H1 (cell line): Measurements from ENCODE around the gene CYP46A1. TPM values are rescaled to one million over a fixed set of nuclear protein-coding genes. Genes with fewer than 3 reads are reported as not detected.

Experiments used
- CHD1 ChIP-seq: IDR thresholded peaks from 2 replicates; pipeline ENCODE4 v1.6.1; 2012; ENCODE audit warnings: low read depth, low read length, improper control_type of control experiment
- JUN ChIP-seq: IDR thresholded peaks from 2 replicates; pipeline ENCODE4 v1.6.1; 2011; ENCODE audit warnings: low read depth, mild to moderate bottlenecking, improper control_type of control experiment, low read length
- KDM1A ChIP-seq: fragments of 200-600, 300-600 bp; sonication (generic); IDR thresholded peaks from 2 replicates; pipeline ENCODE4 v1.7.1; 2016; ENCODE audit warnings: mild to moderate bottlenecking, low read length, borderline replicate concordance
- RNF2 ChIP-seq: fragments of 200-900, 300-1000 bp; sonication (generic); IDR thresholded peaks from 2 replicates; pipeline ENCODE4 v1.7.1; 2016; ENCODE audit warnings: borderline replicate concordance, low read depth, mild to moderate bottlenecking, antibody characterized with exemption, low read length; ENCODE audit not compliant: poor library complexity, severe bottlenecking; ENCODE audit errors: missing control alignments
- SIN3A ChIP-seq, 2 experiments: IDR thresholded peaks in 1 of 2; conservative IDR thresholded peaks in 1 of 2; 2 replicates each; pipeline ENCODE4 v1.6.1; 2011 to 2012; ENCODE audit warnings: low read length in 2 of 2, improper control_type of control experiment in 1 of 2, low read depth in 1 of 2, mild to moderate bottlenecking in 1 of 2
- SP1 ChIP-seq: IDR thresholded peaks from 2 replicates; pipeline ENCODE4 v1.6.1; 2011; ENCODE audit warnings: low read depth, low read length
- polyA plus RNA-seq, 7 experiments: library from polyadenylated mRNA; depleted of rRNA in 3 of 7; stranded (reverse) in 5 of 7; unstranded in 2 of 7; fragments of >200 nt in 5 of 7; fragments of 200-250 nt in 2 of 7; gene quantifications; 1 replicate in 5 of 7; 2 replicates in 1 of 7; 4 replicates in 1 of 7; pipeline versions ENCODE4 v1.2.1 to v1.2.3, GENCODE V29; 2011 to 2013; ENCODE audit warnings: missing spikeins in 2 of 7, mixed read lengths in 2 of 7
- total RNA-seq: library from RNA; stranded (reverse); fragmentation: NEBNext Ultra II Directional; extraction: Animal tissue kit (Norgen Biotek cat#: 25700); gene quantifications from 2 replicates; pipeline ENCODE4 v1.2.1, GENCODE V29; 2021
- TF ChIP-seq, protein P1 (sequence below): fragments of 300-600 bp; sonication (generic); IDR thresholded peaks from 2 replicates; pipeline ENCODE4 v1.7.1; 2012; ENCODE audit warnings: low read length, moderate library complexity, mild to moderate bottlenecking, inconsistent platforms; ENCODE audit not compliant: insufficient replicate concordance

Gene CYP46A1
- total and polyA plus RNA-seq, 2 of the 8 experiments (the other 6 are each of a cell fraction or from before 2014, with no cell fraction given): 0.41 to 1.3 TPM

DNA sequence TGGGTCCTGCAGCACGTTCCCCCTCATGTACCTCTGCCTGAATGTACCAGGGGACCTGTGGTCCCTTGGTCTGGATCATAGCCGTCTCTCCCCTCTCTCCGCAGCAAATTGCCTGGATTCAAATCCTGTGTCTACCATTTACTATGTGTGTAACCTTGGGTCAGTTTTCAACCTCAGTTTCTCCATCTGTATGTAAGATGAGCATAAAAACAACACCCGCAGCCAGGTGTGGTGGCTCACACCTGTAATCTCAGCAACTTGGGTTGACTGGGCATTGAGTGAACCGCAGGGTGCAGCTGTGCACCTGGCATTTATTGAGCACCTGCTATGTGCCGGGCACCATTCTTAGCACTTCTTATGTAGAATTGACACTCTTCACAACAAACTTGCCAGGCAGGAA is 14.1 kb downstream of the CYP46A1 start (continued):
- TF ChIP-seq, protein P1, sequence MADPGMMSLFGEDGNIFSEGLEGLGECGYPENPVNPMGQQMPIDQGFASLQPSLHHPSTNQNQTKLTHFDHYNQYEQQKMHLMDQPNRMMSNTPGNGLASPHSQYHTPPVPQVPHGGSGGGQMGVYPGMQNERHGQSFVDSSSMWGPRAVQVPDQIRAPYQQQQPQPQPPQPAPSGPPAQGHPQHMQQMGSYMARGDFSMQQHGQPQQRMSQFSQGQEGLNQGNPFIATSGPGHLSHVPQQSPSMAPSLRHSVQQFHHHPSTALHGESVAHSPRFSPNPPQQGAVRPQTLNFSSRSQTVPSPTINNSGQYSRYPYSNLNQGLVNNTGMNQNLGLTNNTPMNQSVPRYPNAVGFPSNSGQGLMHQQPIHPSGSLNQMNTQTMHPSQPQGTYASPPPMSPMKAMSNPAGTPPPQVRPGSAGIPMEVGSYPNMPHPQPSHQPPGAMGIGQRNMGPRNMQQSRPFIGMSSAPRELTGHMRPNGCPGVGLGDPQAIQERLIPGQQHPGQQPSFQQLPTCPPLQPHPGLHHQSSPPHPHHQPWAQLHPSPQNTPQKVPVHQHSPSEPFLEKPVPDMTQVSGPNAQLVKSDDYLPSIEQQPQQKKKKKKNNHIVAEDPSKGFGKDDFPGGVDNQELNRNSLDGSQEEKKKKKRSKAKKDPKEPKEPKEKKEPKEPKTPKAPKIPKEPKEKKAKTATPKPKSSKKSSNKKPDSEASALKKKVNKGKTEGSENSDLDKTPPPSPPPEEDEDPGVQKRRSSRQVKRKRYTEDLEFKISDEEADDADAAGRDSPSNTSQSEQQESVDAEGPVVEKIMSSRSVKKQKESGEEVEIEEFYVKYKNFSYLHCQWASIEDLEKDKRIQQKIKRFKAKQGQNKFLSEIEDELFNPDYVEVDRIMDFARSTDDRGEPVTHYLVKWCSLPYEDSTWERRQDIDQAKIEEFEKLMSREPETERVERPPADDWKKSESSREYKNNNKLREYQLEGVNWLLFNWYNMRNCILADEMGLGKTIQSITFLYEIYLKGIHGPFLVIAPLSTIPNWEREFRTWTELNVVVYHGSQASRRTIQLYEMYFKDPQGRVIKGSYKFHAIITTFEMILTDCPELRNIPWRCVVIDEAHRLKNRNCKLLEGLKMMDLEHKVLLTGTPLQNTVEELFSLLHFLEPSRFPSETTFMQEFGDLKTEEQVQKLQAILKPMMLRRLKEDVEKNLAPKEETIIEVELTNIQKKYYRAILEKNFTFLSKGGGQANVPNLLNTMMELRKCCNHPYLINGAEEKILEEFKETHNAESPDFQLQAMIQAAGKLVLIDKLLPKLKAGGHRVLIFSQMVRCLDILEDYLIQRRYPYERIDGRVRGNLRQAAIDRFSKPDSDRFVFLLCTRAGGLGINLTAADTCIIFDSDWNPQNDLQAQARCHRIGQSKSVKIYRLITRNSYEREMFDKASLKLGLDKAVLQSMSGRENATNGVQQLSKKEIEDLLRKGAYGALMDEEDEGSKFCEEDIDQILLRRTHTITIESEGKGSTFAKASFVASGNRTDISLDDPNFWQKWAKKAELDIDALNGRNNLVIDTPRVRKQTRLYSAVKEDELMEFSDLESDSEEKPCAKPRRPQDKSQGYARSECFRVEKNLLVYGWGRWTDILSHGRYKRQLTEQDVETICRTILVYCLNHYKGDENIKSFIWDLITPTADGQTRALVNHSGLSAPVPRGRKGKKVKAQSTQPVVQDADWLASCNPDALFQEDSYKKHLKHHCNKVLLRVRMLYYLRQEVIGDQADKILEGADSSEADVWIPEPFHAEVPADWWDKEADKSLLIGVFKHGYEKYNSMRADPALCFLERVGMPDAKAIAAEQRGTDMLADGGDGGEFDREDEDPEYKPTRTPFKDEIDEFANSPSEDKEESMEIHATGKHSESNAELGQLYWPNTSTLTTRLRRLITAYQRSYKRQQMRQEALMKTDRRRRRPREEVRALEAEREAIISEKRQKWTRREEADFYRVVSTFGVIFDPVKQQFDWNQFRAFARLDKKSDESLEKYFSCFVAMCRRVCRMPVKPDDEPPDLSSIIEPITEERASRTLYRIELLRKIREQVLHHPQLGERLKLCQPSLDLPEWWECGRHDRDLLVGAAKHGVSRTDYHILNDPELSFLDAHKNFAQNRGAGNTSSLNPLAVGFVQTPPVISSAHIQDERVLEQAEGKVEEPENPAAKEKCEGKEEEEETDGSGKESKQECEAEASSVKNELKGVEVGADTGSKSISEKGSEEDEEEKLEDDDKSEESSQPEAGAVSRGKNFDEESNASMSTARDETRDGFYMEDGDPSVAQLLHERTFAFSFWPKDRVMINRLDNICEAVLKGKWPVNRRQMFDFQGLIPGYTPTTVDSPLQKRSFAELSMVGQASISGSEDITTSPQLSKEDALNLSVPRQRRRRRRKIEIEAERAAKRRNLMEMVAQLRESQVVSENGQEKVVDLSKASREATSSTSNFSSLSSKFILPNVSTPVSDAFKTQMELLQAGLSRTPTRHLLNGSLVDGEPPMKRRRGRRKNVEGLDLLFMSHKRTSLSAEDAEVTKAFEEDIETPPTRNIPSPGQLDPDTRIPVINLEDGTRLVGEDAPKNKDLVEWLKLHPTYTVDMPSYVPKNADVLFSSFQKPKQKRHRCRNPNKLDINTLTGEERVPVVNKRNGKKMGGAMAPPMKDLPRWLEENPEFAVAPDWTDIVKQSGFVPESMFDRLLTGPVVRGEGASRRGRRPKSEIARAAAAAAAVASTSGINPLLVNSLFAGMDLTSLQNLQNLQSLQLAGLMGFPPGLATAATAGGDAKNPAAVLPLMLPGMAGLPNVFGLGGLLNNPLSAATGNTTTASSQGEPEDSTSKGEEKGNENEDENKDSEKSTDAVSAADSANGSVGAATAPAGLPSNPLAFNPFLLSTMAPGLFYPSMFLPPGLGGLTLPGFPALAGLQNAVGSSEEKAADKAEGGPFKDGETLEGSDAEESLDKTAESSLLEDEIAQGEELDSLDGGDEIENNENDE: no peak
- no peak for TF ChIP-seq CHD1
- no peak for TF ChIP-seq RNF2
- no peak for TF ChIP-seq SP1
- no peak for TF ChIP-seq KDM1A
- no peak for TF ChIP-seq SIN3A (conservative IDR thresholded peaks at IDR 0.05 in 1 of 2, IDR thresholded peaks at IDR 0.05 in 1 of 2; ENCODE audit: low read depth in 1 of 2, low read length in 2 of 2)
- no peak for TF ChIP-seq JUN
